Measurements from ENCODE around the gene NCS1. TPM values are rescaled to one million over a fixed set of nuclear protein-coding genes. Genes with fewer than 3 reads are reported as not detected.

NCS1 gene
- total RNA-seq, 1 donor from 2014 or later: 312 TPM

- DNase-seq: no peak
- Mint-ChIP-seq H3K4me3 (ENCODE audit: unreplicated experiment) (peak overlapping the region; percentile 30), H3K27ac (ENCODE audit: unreplicated experiment) (peak overlapping the region; percentile 22), H3K9me3 (ENCODE audit: unreplicated experiment) (peaks cover 5% of the 10 kb centered on the region), H3K27me3 (ENCODE audit: unreplicated experiment) (peaks cover 13% of the 10 kb centered on the region), H3K4me1 (ENCODE audit: low read depth, unreplicated experiment) (peaks cover 36% of the 10 kb centered on the region), H3K36me3 (ENCODE audit: unreplicated experiment) (no peaks in the 10 kb centered on the region)
- TF ChIP-seq, protein P1, sequence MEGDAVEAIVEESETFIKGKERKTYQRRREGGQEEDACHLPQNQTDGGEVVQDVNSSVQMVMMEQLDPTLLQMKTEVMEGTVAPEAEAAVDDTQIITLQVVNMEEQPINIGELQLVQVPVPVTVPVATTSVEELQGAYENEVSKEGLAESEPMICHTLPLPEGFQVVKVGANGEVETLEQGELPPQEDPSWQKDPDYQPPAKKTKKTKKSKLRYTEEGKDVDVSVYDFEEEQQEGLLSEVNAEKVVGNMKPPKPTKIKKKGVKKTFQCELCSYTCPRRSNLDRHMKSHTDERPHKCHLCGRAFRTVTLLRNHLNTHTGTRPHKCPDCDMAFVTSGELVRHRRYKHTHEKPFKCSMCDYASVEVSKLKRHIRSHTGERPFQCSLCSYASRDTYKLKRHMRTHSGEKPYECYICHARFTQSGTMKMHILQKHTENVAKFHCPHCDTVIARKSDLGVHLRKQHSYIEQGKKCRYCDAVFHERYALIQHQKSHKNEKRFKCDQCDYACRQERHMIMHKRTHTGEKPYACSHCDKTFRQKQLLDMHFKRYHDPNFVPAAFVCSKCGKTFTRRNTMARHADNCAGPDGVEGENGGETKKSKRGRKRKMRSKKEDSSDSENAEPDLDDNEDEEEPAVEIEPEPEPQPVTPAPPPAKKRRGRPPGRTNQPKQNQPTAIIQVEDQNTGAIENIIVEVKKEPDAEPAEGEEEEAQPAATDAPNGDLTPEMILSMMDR (IDR thresholded peaks at IDR 0.05; ENCODE audit: partially characterized antibody, unreplicated experiment): no peak
Observed at GRCh38 chr9:130194378-130194932, 22.3 kb downstream of the NCS1 start.

GRCh38 chr9:130195638-130196037 lies 23.4 kb downstream of the NCS1 start:
- Mint-ChIP-seq H3K27me3 (ENCODE audit: unreplicated experiment) (peaks cover 10% of the 10 kb centered on the region), H3K4me3 (ENCODE audit: unreplicated experiment) (no peak overlapping the region), H3K36me3 (ENCODE audit: unreplicated experiment) (no peaks in the 10 kb centered on the region), H3K4me1 (ENCODE audit: low read depth, unreplicated experiment) (peaks cover 42% of the 10 kb centered on the region), H3K9me3 (ENCODE audit: unreplicated experiment) (peaks cover 7% of the 10 kb centered on the region), H3K27ac (ENCODE audit: unreplicated experiment) (peak overlapping the region; percentile 28)
- TF ChIP-seq, protein P1 (IDR thresholded peaks at IDR 0.05; ENCODE audit: partially characterized antibody, unreplicated experiment): no peak
- peak; percentile 13 for DNase-seq

DNA sequence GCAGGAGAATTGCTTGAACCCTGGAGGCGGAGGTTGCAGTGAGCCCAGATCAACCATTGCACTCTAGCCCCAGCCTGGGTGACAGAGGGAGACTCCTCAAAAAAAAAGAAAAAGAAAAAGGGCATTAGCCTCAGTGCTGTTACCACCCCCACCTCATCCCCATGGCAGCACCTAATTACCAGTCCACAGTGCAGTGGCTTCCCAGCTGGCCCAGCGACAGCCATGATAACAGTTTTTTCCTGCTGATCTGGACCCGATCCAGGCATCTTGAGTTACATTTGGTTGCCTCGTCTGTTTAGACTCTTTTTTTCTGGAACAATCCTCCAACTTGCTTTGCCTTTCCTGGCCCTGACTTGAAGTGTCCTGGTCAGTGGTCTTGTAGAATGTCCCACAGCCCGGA lies 24.4 kb downstream of the NCS1 start:
- no peak overlapping the region for H3K27ac Mint-ChIP-seq (ENCODE audit: unreplicated experiment)
- H3K4me1 Mint-ChIP-seq (ENCODE audit: low read depth, unreplicated experiment): peaks cover 40% of the 10 kb centered on the region
- DNase-seq: peak; percentile 25

GRCh38 chr9:130197386-130197785 lies 25.2 kb downstream of the NCS1 start:
- DNase-seq: peak; percentile 13
- Mint-ChIP-seq H3K27me3 (ENCODE audit: unreplicated experiment) (peaks cover 6% of the 10 kb centered on the region), H3K4me3 (ENCODE audit: unreplicated experiment) (no peak overlapping the region), H3K9me3 (ENCODE audit: unreplicated experiment) (peaks cover 6% of the 10 kb centered on the region), H3K27ac (ENCODE audit: unreplicated experiment) (no peak overlapping the region), H3K36me3 (ENCODE audit: unreplicated experiment) (no peaks in the 10 kb centered on the region), H3K4me1 (ENCODE audit: low read depth, unreplicated experiment) (peaks cover 41% of the 10 kb centered on the region)
- TF ChIP-seq, protein P1 (IDR thresholded peaks at IDR 0.05; ENCODE audit: partially characterized antibody, unreplicated experiment): no peak

More for the DNA sequence above, 24.4 kb downstream of the NCS1 start:
- Mint-ChIP-seq H3K9me3 (ENCODE audit: unreplicated experiment) (peaks cover 5% of the 10 kb centered on the region), H3K27me3 (ENCODE audit: unreplicated experiment) (peaks cover 8% of the 10 kb centered on the region), H3K4me3 (ENCODE audit: unreplicated experiment) (peak overlapping the region; percentile 61), H3K36me3 (ENCODE audit: unreplicated experiment) (no peaks in the 10 kb centered on the region)
- TF ChIP-seq, protein P1 (IDR thresholded peaks at IDR 0.05; ENCODE audit: partially characterized antibody, unreplicated experiment): no peak

DNA sequence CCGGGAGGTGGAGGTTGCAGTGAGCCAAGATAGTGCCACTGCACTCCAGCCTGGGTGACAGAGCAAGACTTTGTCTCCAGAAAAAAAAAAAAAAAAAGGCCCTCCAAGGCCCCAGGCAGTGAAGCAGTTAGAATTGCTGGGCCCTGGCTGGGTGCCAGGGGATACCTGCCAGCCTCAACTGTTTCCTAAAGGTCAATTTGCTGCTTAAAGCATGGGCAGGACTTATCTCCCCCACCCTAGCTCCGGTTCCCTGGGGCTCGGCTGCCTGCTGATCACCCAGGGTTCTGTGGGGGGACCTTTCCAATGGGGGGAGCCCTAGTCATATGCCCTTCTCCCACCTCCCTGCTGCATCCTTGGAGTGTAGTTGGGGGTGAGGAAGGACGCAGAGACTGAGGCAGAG lies 25.7 kb downstream of the NCS1 start:
- Mint-ChIP-seq H3K36me3 (ENCODE audit: unreplicated experiment) (no peaks in the 10 kb centered on the region), H3K4me1 (ENCODE audit: low read depth, unreplicated experiment) (peaks cover 42% of the 10 kb centered on the region), H3K4me3 (ENCODE audit: unreplicated experiment) (no peak overlapping the region), H3K27me3 (ENCODE audit: unreplicated experiment) (peaks cover 5% of the 10 kb centered on the region), H3K9me3 (ENCODE audit: unreplicated experiment) (peaks cover 6% of the 10 kb centered on the region), H3K27ac (ENCODE audit: unreplicated experiment) (no peak overlapping the region)
- TF ChIP-seq, protein P1 (IDR thresholded peaks at IDR 0.05; ENCODE audit: partially characterized antibody, unreplicated experiment): no peak
- DNase-seq: no peak
